Endothelial cell of umbilical vein (primary cell): ENCODE measurements around the gene GCGR. TPM values are rescaled to one million over a fixed set of nuclear protein-coding genes. Genes with fewer than 3 reads are reported as not detected.

ENCODE experiments used
- BruUV-seq: library from RNA; stranded (reverse); fragments of 400-500 nt; replicated peaks from 2 replicates; lab custom pipeline; 2021; lab: Mats Ljungman, UMichigan
- CTCF ChIA-PET: fragments of 300-600, 350-600 bp; sonication (Branson Sonifier 250); formaldehyde crosslinking; loops from one replicate; lab custom pipeline; 2021; ENCODE audit warnings: antibody characterized with exemption, inconsistent platforms; lab: Charles Lee
- POLR2A ChIA-PET: fragments of 300-600, 350-600 bp; sonication (Branson Sonifier 250); formaldehyde crosslinking; loops from one replicate; lab custom pipeline; 2021; ENCODE audit warnings: antibody characterized with exemption, inconsistent platforms; lab: Charles Lee
- DNase-seq: peaks from one replicate; pipeline ENCODE4 v3.0.0-alpha.2; 2011; ENCODE audit warnings: low read depth, low spot score
- FAIRE-seq: peaks from 2 replicates; lab custom pipeline; 2011; peaks lifted over from hg19 to GRCh38; lab: Jason Lieb, UNC
- H2AFZ ChIP-seq: 2 replicates; pipeline ENCODE4 v1.6.0; 2012; ENCODE audit warnings: low read depth, low read length, control low read depth, inconsistent platforms
- H3K27ac ChIP-seq: 2 replicates; pipeline ENCODE4 v1.5.1; 2011; ENCODE audit warnings: low read depth, mild to moderate bottlenecking, control low read depth, low read length, moderate library complexity; ENCODE audit not compliant: insufficient read depth
- H3K27me3 ChIP-seq, 2 experiments: 2 replicates each; pipeline versions ENCODE4 v1.6.0 to v1.6.1; 2011; ENCODE audit warnings: low read length in 2 of 2, mixed read lengths in 1 of 2; ENCODE audit not compliant: control insufficient read depth in 2 of 2, insufficient read depth in 2 of 2
- H3K36me3 ChIP-seq, 2 experiments: 2 replicates in 1 of 2; 3 replicates in 1 of 2; pipeline ENCODE4 v1.5.1; 2011; ENCODE audit warnings: low read length in 2 of 2, mild to moderate bottlenecking in 1 of 2, moderate library complexity in 1 of 2; ENCODE audit not compliant: control insufficient read depth in 2 of 2, insufficient read depth in 2 of 2; ENCODE audit errors: extremely low read depth in 1 of 2
- H3K4me1 ChIP-seq: 3 replicates; pipeline ENCODE4 v1.5.1; 2011; ENCODE audit warnings: mild to moderate bottlenecking, low read length; ENCODE audit not compliant: control insufficient read depth, insufficient read depth; ENCODE audit errors: extremely low read depth
- H3K4me2 ChIP-seq: 2 replicates; pipeline ENCODE4 v1.6.1; 2011; ENCODE audit warnings: low read length, control low read depth, mixed read lengths; ENCODE audit not compliant: insufficient read depth
- H3K4me3 ChIP-seq, 3 experiments: fragments of 200-600 bp in 1 of 3; sonication (generic), shearing (Covaris generic) in 1 of 3; replicated peaks in 1 of 3; 2 replicates each; pipeline ENCODE4 v1.5.1; 2011 to 2016; ENCODE audit warnings: control low read depth in 3 of 3, low read length in 3 of 3, mild to moderate bottlenecking in 2 of 3, inconsistent platforms in 1 of 3, low read depth in 1 of 3, moderate library complexity in 1 of 3; ENCODE audit not compliant: insufficient read depth in 1 of 3
- H3K79me2 ChIP-seq: 2 replicates; pipeline ENCODE4 v1.6.0; 2012; ENCODE audit warnings: low read length, inconsistent platforms; ENCODE audit not compliant: control insufficient read depth, insufficient read depth
- H3K9ac ChIP-seq: replicated peaks from 2 replicates; pipeline ENCODE3; 2011; ENCODE audit warnings: low read length, control low read depth; ENCODE audit not compliant: insufficient read depth; ENCODE audit errors: extremely low read depth
- H3K9me1 ChIP-seq: replicated peaks from 3 replicates; pipeline ENCODE4 v1.6.0; 2011; ENCODE audit warnings: mild to moderate bottlenecking, low read length; ENCODE audit not compliant: control insufficient read depth, insufficient read depth; ENCODE audit errors: extremely low read depth
- H3K9me3 ChIP-seq: replicated peaks from 2 replicates; pipeline ENCODE4 v1.5.1; 2012; ENCODE audit warnings: low read length, inconsistent platforms; ENCODE audit not compliant: control insufficient read depth, insufficient read depth
- H4K20me1 ChIP-seq: replicated peaks from 2 replicates; pipeline ENCODE3; 2011; ENCODE audit warnings: mild to moderate bottlenecking, low read length; ENCODE audit not compliant: control insufficient read depth, insufficient read depth; ENCODE audit errors: extremely low read depth
- CTCF ChIP-seq, 2 donors: IDR thresholded peaks; 1 replicate in 1 of 2; 2 replicates in 1 of 2; pipeline ENCODE4 v1.5.1; 2011; ENCODE audit warnings: low read length in 2 of 2, mild to moderate bottlenecking in 2 of 2, moderate library complexity in 2 of 2, control low read depth in 1 of 2, inconsistent platforms in 1 of 2, low read depth in 1 of 2; ENCODE audit not compliant: insufficient read depth in 1 of 2; ENCODE audit errors: extremely low read depth in 1 of 2
- EZH2 ChIP-seq: IDR thresholded peaks from 2 replicates; pipeline ENCODE4 v1.6.1; 2012; ENCODE audit warnings: borderline replicate concordance, low read depth, mild to moderate bottlenecking, moderate library complexity, low read length, inconsistent platforms; ENCODE audit not compliant: severe bottlenecking
- FOS ChIP-seq: IDR thresholded peaks from 2 replicates; pipeline ENCODE4 v1.6.1; 2011; ENCODE audit warnings: mild to moderate bottlenecking, low read length, moderate library complexity, borderline replicate concordance; ENCODE audit not compliant: insufficient read depth
- GATA2 ChIP-seq: IDR thresholded peaks from 2 replicates; pipeline ENCODE4 v1.7.0; 2011; ENCODE audit warnings: low read depth, mild to moderate bottlenecking, moderate library complexity, mixed read lengths, low read length; ENCODE audit not compliant: insufficient read length, insufficient read depth
- JUN ChIP-seq: IDR thresholded peaks from 2 replicates; pipeline ENCODE4 v1.6.1; 2011; ENCODE audit warnings: borderline replicate concordance, low read depth; ENCODE audit not compliant: insufficient read length, insufficient read depth
- MAX ChIP-seq: IDR thresholded peaks from 2 replicates; pipeline ENCODE4 v1.6.1; 2011; ENCODE audit not compliant: insufficient read depth, insufficient read length
- MYC ChIP-seq: IDR thresholded peaks from one replicate; pipeline ENCODE4 v1.6.1; 2011; ENCODE audit warnings: mild to moderate bottlenecking, low read depth, low read length
- POLR2A ChIP-seq: IDR thresholded peaks from 2 replicates; pipeline ENCODE4 v1.6.1; 2012; ENCODE audit warnings: low read depth, mild to moderate bottlenecking, control low read depth, low read length
- POLR2AphosphoS5 ChIP-seq: IDR thresholded peaks from 2 replicates; pipeline ENCODE4 v1.6.1; 2012; ENCODE audit warnings: low read depth, mild to moderate bottlenecking, control low read depth, low read length, moderate library complexity; ENCODE audit not compliant: insufficient read depth
- dilution Hi-C: fragments of 300-500 bp; cut with MboI; formaldehyde crosslinking; loops from one replicate; pipeline ENCODE4 v1.15.0; 2019; ENCODE audit warnings: low sequenced_read_pairs; ENCODE audit not compliant: extremely low pct_ligation_motif_present
- intact Hi-C: fragments of 100-400 bp; cut with micrococcal nuclease; formaldehyde crosslinking; loops from one replicate; pipeline ENCODE4 v1.10.0; 2022
- polyA plus RNA-seq, 4 experiments: library from polyadenylated mRNA; depleted of rRNA in 3 of 4; stranded (reverse) in 3 of 4; unstranded in 1 of 4; fragments of >200 nt; gene quantifications; 2 replicates each; pipeline versions ENCODE4 v1.2.1 to v1.2.3, GENCODE V29; 2011 to 2012; ENCODE audit warnings: missing spikeins in 1 of 4
- total RNA-seq: library from RNA; stranded (reverse); gene quantifications from 2 replicates; pipeline ENCODE4 v1.2.3, GENCODE V29; 2021

GCGR gene
- total and polyA plus RNA-seq, 2 donors (not counting 3 experiments of a cell fraction or from before 2014, with no cell fraction given): not detected

GRCh38 chr17:81834831-81835267 is 30.9 kb downstream of the GCGR start, which contains the start of gene PPP1R27:
TSS of gene PPP1R27 (minus strand) at chr17:81835050. CDS start at chr17:81834953, 97 bp downstream.
- intact Hi-C loops (no loop called here), dilution Hi-C loops (no loop called here)
- DNase-seq (no peak), FAIRE-seq (no peak)
- Histone ChIP-seq H4K20me1 (no peaks in the 10 kb centered on the region), H3K4me2 (peak within 1 kb of the TSS; percentile 70), H3K9me1 (no peaks in the 10 kb centered on the region), H2AFZ (no peak within 1 kb of the TSS), H3K9ac (no peak within 1 kb of the TSS), H3K4me3 (peak within 1 kb of the TSS in 1 of 3 experiments; percentile 40), H3K4me1 (peaks cover 11% of the 10 kb centered on the region), H3K27ac (no peak within 1 kb of the TSS), H3K79me2 (peaks cover 9% of the 10 kb centered on the region), H3K9me3 (no peaks in the 10 kb centered on the region), H3K36me3 (peaks cover 0 to 1% of the 10 kb centered on the region in 2 experiments), H3K27me3 (no peaks in the 10 kb centered on the region)
- no peak for TF ChIP-seq GATA2
- TF ChIP-seq CTCF (IDR thresholded peaks at IDR 0.05; ENCODE audit: extremely low read depth in 1 of 2, insufficient read depth in 1 of 2, low read depth in 1 of 2, low read length in 2 of 2): no peak
- TF ChIP-seq JUN: no peak
- no peak for TF ChIP-seq EZH2
- TF ChIP-seq FOS: no peak
- TF ChIP-seq MYC: no peak
- no peak for TF ChIP-seq POLR2AphosphoS5
- TF ChIP-seq MAX: no peak
- TF ChIP-seq POLR2A: no peak
- no TSS peak for BruUV-seq
- CTCF ChIA-PET: no interaction called here
- POLR2A ChIA-PET: no interaction called here
